B cell (primary cell): Measurements from ENCODE around the gene SCEL. TPM values are rescaled to one million over a fixed set of nuclear protein-coding genes. Genes with fewer than 3 reads are reported as not detected.

ENCODE experiments used
- ATAC-seq: fragments of 200-7000 bp; cut with Tn5 transposase; one replicate; pipeline ENCODE4 v1.10.0; 2021; ENCODE audit warnings: low read depth, mild to moderate bottlenecking, moderate number of reproducible peaks, moderate library complexity
- CTCF ChIA-PET: fragments of 350-600 bp; sonication (Branson Sonifier 250); formaldehyde crosslinking; loops from one replicate; lab custom pipeline; 2021; ENCODE audit warnings: antibody characterized with exemption, inconsistent platforms; lab: Charles Lee
- POLR2A ChIA-PET: fragments of 350-600 bp; sonication (Branson Sonifier 250); formaldehyde crosslinking; loops from one replicate; lab custom pipeline; 2021; ENCODE audit warnings: antibody characterized with exemption; lab: Charles Lee
- DNase-seq: peaks from one replicate; pipeline ENCODE4 v3.0.0; 2013
- H2AFZ ChIP-seq: 2 replicates; pipeline ENCODE4 v1.6.1; 2012; ENCODE audit warnings: mild to moderate bottlenecking, low read depth, low read length; ENCODE audit not compliant: insufficient read depth, poor library complexity, severe bottlenecking
- H3K27ac ChIP-seq, 2 donors: 1 replicate in 1 of 2; 2 replicates in 1 of 2; pipeline ENCODE4 v1.5.1; 2012 to 2013; ENCODE audit warnings: low read length in 2 of 2, mild to moderate bottlenecking in 2 of 2, moderate library complexity in 1 of 2
- H3K27me3 ChIP-seq, 4 experiments: fragments of 200-600 bp in 1 of 4; sonication (generic) in 1 of 4; replicated peaks in 1 of 4; 1 replicate in 2 of 4; 2 replicates in 2 of 4; pipeline versions ENCODE4 v1.6.1 to v1.7.0; 2013 to 2016; ENCODE audit warnings: low read length in 3 of 4, mild to moderate bottlenecking in 2 of 4, mixed read lengths in 1 of 4, moderate library complexity in 1 of 4; ENCODE audit not compliant: insufficient read depth in 4 of 4, control insufficient read depth in 3 of 4; ENCODE audit errors: control extremely low read depth in 1 of 4
- H3K36me3 ChIP-seq, 2 experiments: replicated peaks in 1 of 2; 1 replicate in 1 of 2; 2 replicates in 1 of 2; pipeline versions ENCODE4 v1.6.1 to v1.7.1; 2013; ENCODE audit warnings: low read length in 1 of 2; ENCODE audit not compliant: insufficient read depth in 2 of 2, control insufficient read depth in 1 of 2; ENCODE audit errors: control extremely low read depth in 1 of 2, extremely low read depth in 1 of 2
- H3K4me1 ChIP-seq, 2 donors: fragments of 200-600 bp in 1 of 2; sonication (generic) in 1 of 2; 1 replicate in 1 of 2; 2 replicates in 1 of 2; pipeline versions ENCODE4 v1.5.1 to v1.6.1; 2013 to 2017; ENCODE audit warnings: low read length in 2 of 2; ENCODE audit not compliant: control insufficient read depth in 2 of 2, insufficient read depth in 2 of 2
- H3K4me2 ChIP-seq: replicated peaks from 2 replicates; pipeline ENCODE3; 2012; ENCODE audit warnings: mild to moderate bottlenecking, low read depth, low read length; ENCODE audit not compliant: poor library complexity, severe bottlenecking
- H3K4me3 ChIP-seq, 5 experiments: fragments of 200-600 bp in 1 of 5; sonication (generic) in 1 of 5; 1 replicate in 3 of 5; 2 replicates in 2 of 5; pipeline versions ENCODE4 v1.5.1 to v1.7.0; 2011 to 2016; ENCODE audit warnings: low read length in 4 of 5, mild to moderate bottlenecking in 4 of 5, low read depth in 2 of 5, control low read depth in 1 of 5, moderate library complexity in 1 of 5; ENCODE audit not compliant: insufficient read depth in 1 of 5; ENCODE audit errors: control extremely low read depth in 1 of 5, extremely low read depth in 1 of 5
- H3K79me2 ChIP-seq: fragments of 200-600 bp; sonication (generic); one replicate; pipeline ENCODE4 v1.6.0; 2016; ENCODE audit warnings: low read length; ENCODE audit not compliant: control insufficient read depth, insufficient read depth
- H3K9ac ChIP-seq: fragments of 200-600 bp; sonication (generic); 2 replicates; pipeline ENCODE4 v1.6.1; 2017; ENCODE audit warnings: mild to moderate bottlenecking, low read length, moderate library complexity
- H3K9me3 ChIP-seq, 3 donors: one replicate each; pipeline versions ENCODE4 v1.6.1 to v1.7.1; 2013; ENCODE audit warnings: low read length in 2 of 3; ENCODE audit not compliant: control insufficient read depth in 2 of 3, insufficient read depth in 1 of 3; ENCODE audit errors: control extremely low read depth in 1 of 3
- H4K20me1 ChIP-seq: 2 replicates; pipeline ENCODE4 v1.6.0; 2012; ENCODE audit warnings: mild to moderate bottlenecking, low read length; ENCODE audit not compliant: insufficient read depth, control insufficient read depth, poor library complexity, severe bottlenecking
- H3K27ac Mint-ChIP-seq: one replicate; pipeline ENCODE4 v1.8.0; 2021; ENCODE audit warnings: mixed read lengths
- H3K27me3 Mint-ChIP-seq: one replicate; pipeline ENCODE4 v1.8.0; 2021; ENCODE audit warnings: mixed read lengths
- H3K4me1 Mint-ChIP-seq: one replicate; pipeline ENCODE4 v1.8.0; 2021; ENCODE audit warnings: mixed read lengths
- H3K4me3 Mint-ChIP-seq: one replicate; pipeline ENCODE4 v1.8.0; 2021; ENCODE audit warnings: mixed read lengths
- H3K9me3 Mint-ChIP-seq: one replicate; pipeline ENCODE4 v1.8.0; 2022; ENCODE audit warnings: mixed read lengths; ENCODE audit not compliant: insufficient read depth
- CTCF ChIP-seq: fragments of 200-600 bp; IDR thresholded peaks from one replicate; pipeline ENCODE4 v1.8.0; 2022; ENCODE audit warnings: antibody characterized with exemption, mild to moderate bottlenecking
- EZH2 ChIP-seq: IDR thresholded peaks from 2 replicates; pipeline ENCODE4 v1.6.1; 2012; ENCODE audit warnings: borderline replicate concordance, low read depth, mild to moderate bottlenecking, moderate library complexity, low read length; ENCODE audit not compliant: insufficient read depth, poor library complexity, severe bottlenecking
- WGBS: methylation state at CpG from one replicate; pipeline ENCODE4 v1.1.5; 2013; ENCODE audit warnings: missing lambda C conversion rate; ENCODE audit not compliant: insufficient coverage; 5-methylcytosine and 5-hydroxymethylcytosine counted together
- intact Hi-C: fragments of 100-400 bp; cut with micrococcal nuclease; formaldehyde crosslinking; loops from one replicate; pipeline ENCODE4 v1.10.0; 2022
- polyA plus RNA-seq: library from polyadenylated mRNA; depleted of rRNA; stranded (reverse); fragments of >200 nt; gene quantifications from 2 replicates; pipeline ENCODE4 v1.2.3, GENCODE V29; 2012
- total RNA-seq, 2 donors: library from RNA; stranded (reverse); fragments of 120-200 nt in 1 of 2; gene quantifications; 1 replicate in 1 of 2; 2 replicates in 1 of 2; pipeline versions ENCODE4 v1.2.3 to v1.2.4, GENCODE V29; 2013 to 2022

SCEL gene
- total and polyA plus RNA-seq, 2 donors (not counting 1 experiment from before 2014, with no cell fraction given): not detected

GRCh38 chr13:77583581-77583980, 48.1 kb downstream of the SCEL start:
- CTCF ChIA-PET: interaction anchor here (2.4 kb wide), 1 partner anchor 9 kb away, joined by 7 read pairs; no protein-coding TSS in a partner anchor
- no peak for ATAC-seq
- no peak overlapping the region for H3K27ac Mint-ChIP-seq

GRCh38 chr13:77584106-77584505, 48.6 kb downstream of the SCEL start:
- no peaks in the 10 kb centered on the region for H4K20me1 ChIP-seq
- ATAC-seq: no peak
- TF ChIP-seq EZH2 (no peak), CTCF (no peak)
- DNase-seq: no peak
- Mint-ChIP-seq H3K27me3 (peaks cover 9% of the 10 kb centered on the region), H3K27ac (no peak overlapping the region), H3K9me3 (no peaks in the 10 kb centered on the region), H3K4me3 (no peak overlapping the region), H3K4me1 (no peaks in the 10 kb centered on the region)
- H2AFZ ChIP-seq: no peak overlapping the region
- H3K4me3 ChIP-seq: no peak overlapping the region
- no peaks in the 10 kb centered on the region for H3K9me3 ChIP-seq
- H3K27ac ChIP-seq: no peak overlapping the region
- no peak overlapping the region for H3K4me2 ChIP-seq
- no peaks in the 10 kb centered on the region for H3K4me1 ChIP-seq
- ChIA-PET CTCF (interaction anchor here (2.4 kb wide), 1 partner anchor 9 kb away, joined by 7 read pairs; no protein-coding TSS in a partner anchor), POLR2A (no interaction called here)
- H3K27me3 ChIP-seq: no peaks in the 10 kb centered on the region
- WGBS: 82% methylated on average over 4 of the region's 7 CpGs
- H3K36me3 ChIP-seq: no peaks in the 10 kb centered on the region
- no peak overlapping the region for H3K9ac ChIP-seq
- H3K79me2 ChIP-seq: no peaks in the 10 kb centered on the region
- intact Hi-C loops: no loop called here

More at GRCh38 chr13:77583581-77583980, 48.1 kb downstream of the SCEL start:
- H3K9ac ChIP-seq: no peak overlapping the region
- H3K27ac ChIP-seq: no peak overlapping the region
- intact Hi-C loops: no loop called here
- no peaks in the 10 kb centered on the region for H3K4me1 ChIP-seq
- H3K79me2 ChIP-seq: no peaks in the 10 kb centered on the region
- H3K36me3 ChIP-seq: no peaks in the 10 kb centered on the region
- no peak overlapping the region for H2AFZ ChIP-seq
- H3K27me3 Mint-ChIP-seq: peaks cover 14% of the 10 kb centered on the region
- H3K4me2 ChIP-seq: no peak overlapping the region
- H3K4me3 Mint-ChIP-seq: no peak overlapping the region
- no peaks in the 10 kb centered on the region for H3K9me3 ChIP-seq
- DNase-seq: no peak
- TF ChIP-seq EZH2: no peak
- TF ChIP-seq CTCF: no peak
- H3K4me1 Mint-ChIP-seq: no peaks in the 10 kb centered on the region
- H3K9me3 Mint-ChIP-seq: no peaks in the 10 kb centered on the region
- H3K27me3 ChIP-seq: no peaks in the 10 kb centered on the region
- no peak overlapping the region for H3K4me3 ChIP-seq
- no peaks in the 10 kb centered on the region for H4K20me1 ChIP-seq
- POLR2A ChIA-PET: no interaction called here
- 71% methylated on average over 2 of the region's 3 CpGs for WGBS
